Activated CD8-positive, alpha-beta memory T cell treated with anti-CD3 and anti-CD28 coated beads for 1 hour (primary cell): ENCODE results near the gene NECTIN1.
A peak's percentile ranks its signal among the peaks of the same experiment; 100 is the strongest.

Experiments used
- DNase-seq, 2 donors: peaks; one replicate each; pipeline ENCODE4 v3.0.0-alpha.2; 2020; ENCODE audit warnings: low read depth in 1 of 2; ENCODE audit errors: extremely low read depth in 1 of 2

NECTIN1 gene

GRCh38 chr11:119728651-119729580 is at the start of gene NECTIN1:
TSS of gene NECTIN1 (minus strand) at chr11:119729200. CDS start at chr11:119728553, 647 bp downstream.
- peak; percentile 54 to 75 for DNase-seq

GRCh38 chr11:119778391-119779194 is 49.6 kb upstream of the NECTIN1 start:
- no peak for DNase-seq

- no peak for DNase-seq
Observed at GRCh38 chr11:119777940-119778339, 48.9 kb upstream of the NECTIN1 start.

GRCh38 chr11:119776651-119777050 is 47.7 kb upstream of the NECTIN1 start:
- DNase-seq: no peak

GRCh38 chr11:119776031-119776636 is 47.1 kb upstream of the NECTIN1 start:
- no peak for DNase-seq

- DNase-seq: no peak
Observed at GRCh38 chr11:119774172-119774763, 45.3 kb upstream of the NECTIN1 start.

- no peak for DNase-seq
Observed at GRCh38 chr11:119772641-119773415, 43.8 kb upstream of the NECTIN1 start.

GRCh38 chr11:119772076-119772475 is 43.1 kb upstream of the NECTIN1 start:
- no peak for DNase-seq

- DNase-seq: no peak
Observed at GRCh38 chr11:119771172-119771770, 42.3 kb upstream of the NECTIN1 start.

GRCh38 chr11:119765628-119766027 is 36.6 kb upstream of the NECTIN1 start:
- no peak for DNase-seq

- no peak for DNase-seq
Observed at GRCh38 chr11:119764108-119764868, 35.3 kb upstream of the NECTIN1 start.

- DNase-seq: no peak
Observed at GRCh38 chr11:119763071-119763728, 34.2 kb upstream of the NECTIN1 start.

GRCh38 chr11:119759747-119760412 is 30.9 kb upstream of the NECTIN1 start:
- no peak for DNase-seq

- no peak for DNase-seq
Observed at GRCh38 chr11:119759324-119759723, 30.3 kb upstream of the NECTIN1 start.

- no peak for DNase-seq
Observed at GRCh38 chr11:119758291-119758690, 29.3 kb upstream of the NECTIN1 start.

- no peak for DNase-seq
Observed at GRCh38 chr11:119757378-119757777, 28.4 kb upstream of the NECTIN1 start.

- no peak for DNase-seq
Observed at GRCh38 chr11:119756169-119756865, 27.3 kb upstream of the NECTIN1 start.
